IgD-negative memory B cell (primary cell): ENCODE measurements around the gene TBC1D9. TPM values are rescaled to one million over a fixed set of nuclear protein-coding genes. Genes with fewer than 3 reads are reported as not detected.

Experiments
- H3K27ac Mint-ChIP-seq, 3 donors: one replicate each; pipeline ENCODE4 v1.8.0; 2020 to 2022; ENCODE audit warnings: mild to moderate bottlenecking in 3 of 3, mixed read lengths in 3 of 3, moderate library complexity in 1 of 3
- H3K27me3 Mint-ChIP-seq: one replicate; pipeline ENCODE4 v1.8.0; 2021; ENCODE audit warnings: mixed read lengths
- H3K36me3 Mint-ChIP-seq: one replicate; pipeline ENCODE4 v1.8.0; 2020; ENCODE audit warnings: mild to moderate bottlenecking, mixed read lengths
- H3K4me1 Mint-ChIP-seq, 3 donors: one replicate each; pipeline ENCODE4 v1.8.0; 2020 to 2022; ENCODE audit warnings: mixed read lengths in 3 of 3, mild to moderate bottlenecking in 1 of 3
- H3K4me3 Mint-ChIP-seq, 4 donors: one replicate each; pipeline ENCODE4 v1.8.0; 2020 to 2022; ENCODE audit warnings: mild to moderate bottlenecking in 4 of 4, mixed read lengths in 4 of 4, moderate library complexity in 3 of 4
- H3K9me3 Mint-ChIP-seq, 3 donors: one replicate each; pipeline ENCODE4 v1.8.0; 2020 to 2021; ENCODE audit warnings: mixed read lengths in 3 of 3, mild to moderate bottlenecking in 1 of 3
- polyA plus RNA-seq: library from polyadenylated mRNA; unstranded; fragments of 300-500 nt; fragmentation: Illumina TruSeq; gene quantifications from one replicate; pipeline ENCODE4 v1.2.3, GENCODE V29; 2021

TBC1D9 gene
- polyA plus RNA-seq, 1 donor from 2014 or later, result 59.4 TPM

DNA sequence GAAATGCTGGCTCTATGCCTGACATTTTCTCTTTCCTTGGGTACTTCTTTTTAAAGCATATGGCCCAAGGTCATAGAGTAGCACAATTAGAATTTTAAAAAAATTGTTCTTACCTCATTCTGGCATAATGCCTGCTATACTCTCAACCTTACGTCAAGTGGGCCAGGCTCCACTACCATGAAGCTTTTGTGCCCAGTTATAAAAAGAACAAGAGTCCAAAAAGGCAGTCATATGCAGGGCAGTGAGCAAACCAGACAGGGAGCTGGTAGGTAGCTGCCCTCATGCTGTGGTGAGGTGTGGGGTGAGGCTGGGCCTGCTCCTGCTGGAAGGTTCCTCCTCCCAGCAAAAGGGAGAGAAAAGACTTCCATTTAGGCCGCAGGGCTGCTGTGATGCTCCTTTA lies 123.1 kb downstream of the TBC1D9 start:
- Mint-ChIP-seq H3K4me3 (peak overlapping the region in 1 of 4 donors; percentile 10), H3K27ac (no peak overlapping the region), H3K27me3 (no peaks in the 10 kb centered on the region), H3K36me3 (peaks cover 12% of the 10 kb centered on the region), H3K9me3 (no peaks in the 10 kb centered on the region), H3K4me1 (peaks cover 0 to 3% (median 0%) of the 10 kb centered on the region in 3 donors)

DNA sequence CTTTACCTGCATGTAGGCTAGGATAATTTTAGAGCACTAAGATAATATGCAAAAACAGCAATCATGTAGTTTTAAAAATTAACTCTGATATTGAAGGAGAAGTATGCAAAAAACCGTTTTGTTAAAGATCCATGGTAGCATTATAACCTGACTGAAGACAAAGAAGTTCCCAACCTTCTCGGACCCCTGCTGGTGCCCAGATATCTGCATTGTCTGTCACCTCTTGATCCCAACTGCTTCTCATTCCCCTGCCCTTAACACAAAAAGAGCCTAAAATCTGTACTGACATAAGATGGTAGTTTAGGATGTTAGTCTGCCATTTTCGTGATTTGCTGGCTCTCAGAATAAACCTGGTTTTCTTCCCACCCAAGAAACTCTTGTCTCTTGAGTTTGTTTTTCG lies 125.9 kb downstream of the TBC1D9 start:
- peak overlapping the region in 2 of 3 donors; percentile 48 to 71 for H3K27ac Mint-ChIP-seq
- H3K9me3 Mint-ChIP-seq, result no peaks in the 10 kb centered on the region
- no peak overlapping the region for H3K4me3 Mint-ChIP-seq
- H3K36me3 Mint-ChIP-seq, result peaks cover 9% of the 10 kb centered on the region
- H3K4me1 Mint-ChIP-seq, result no peaks in the 10 kb centered on the region
- H3K27me3 Mint-ChIP-seq, result no peaks in the 10 kb centered on the region

DNA sequence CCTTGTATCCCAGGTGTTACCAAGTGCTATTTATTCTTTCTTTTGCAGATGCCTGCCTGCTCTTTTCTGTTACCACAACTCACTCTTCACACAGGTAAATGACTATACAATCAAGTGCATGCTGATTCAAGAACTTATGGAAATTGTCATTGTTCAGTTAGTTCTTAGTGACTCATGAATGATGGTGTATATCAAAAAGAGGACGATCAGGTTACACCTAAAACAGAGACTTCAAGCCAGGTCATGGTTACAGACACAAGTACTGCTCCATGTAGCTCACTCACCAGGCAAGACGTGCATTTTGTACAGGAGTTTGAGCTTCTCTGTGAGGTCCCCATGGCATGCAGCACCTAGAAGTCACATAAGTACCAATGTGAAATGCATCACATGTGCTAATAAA lies 128.2 kb downstream of the TBC1D9 start:
- Mint-ChIP-seq H3K4me1 (no peaks in the 10 kb centered on the region), H3K27me3 (no peaks in the 10 kb centered on the region), H3K9me3 (no peaks in the 10 kb centered on the region), H3K4me3 (no peak overlapping the region), H3K27ac (peak overlapping the region in 2 of 3 donors; percentile 3 to 28), H3K36me3 (peaks cover 6% of the 10 kb centered on the region)

DNA sequence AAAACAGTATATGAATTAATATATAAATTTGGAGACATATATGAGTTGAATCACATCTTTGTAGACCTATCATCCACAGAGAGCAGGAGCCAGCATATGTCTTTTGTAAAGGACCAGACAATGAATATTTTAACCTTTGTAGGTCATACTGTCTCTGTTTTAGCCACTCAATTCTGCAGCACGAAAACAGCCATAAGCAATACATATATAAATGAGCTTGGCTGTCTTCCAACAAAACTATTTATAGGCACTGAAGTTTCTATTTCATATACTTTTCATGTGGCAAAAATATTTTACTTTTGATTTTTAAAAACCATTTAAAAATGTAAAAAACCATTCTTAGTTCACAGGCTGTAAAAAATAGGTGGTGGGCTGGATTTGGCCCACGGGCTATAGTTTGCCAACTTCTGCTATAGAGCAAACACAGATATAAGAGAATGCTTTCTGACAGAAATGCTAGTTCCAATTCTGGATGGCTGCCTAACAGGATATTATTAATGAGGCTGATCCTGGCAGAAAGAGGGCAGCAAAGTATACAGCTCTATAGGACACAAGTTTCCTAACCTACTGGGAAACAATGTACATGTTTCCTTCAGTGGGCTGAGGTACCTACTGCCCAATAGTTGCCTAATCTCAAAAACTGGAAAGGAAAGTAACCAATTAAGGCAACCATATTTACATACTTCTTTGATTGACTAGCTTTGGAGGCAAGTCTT lies 129.4 kb downstream of the TBC1D9 start:
- Mint-ChIP-seq H3K27ac (peak overlapping the region in 1 of 3 donors; percentile 40), H3K9me3 (no peaks in the 10 kb centered on the region), H3K4me1 (no peaks in the 10 kb centered on the region), H3K36me3 (peaks cover 6% of the 10 kb centered on the region), H3K27me3 (no peaks in the 10 kb centered on the region), H3K4me3 (no peak overlapping the region)

DNA sequence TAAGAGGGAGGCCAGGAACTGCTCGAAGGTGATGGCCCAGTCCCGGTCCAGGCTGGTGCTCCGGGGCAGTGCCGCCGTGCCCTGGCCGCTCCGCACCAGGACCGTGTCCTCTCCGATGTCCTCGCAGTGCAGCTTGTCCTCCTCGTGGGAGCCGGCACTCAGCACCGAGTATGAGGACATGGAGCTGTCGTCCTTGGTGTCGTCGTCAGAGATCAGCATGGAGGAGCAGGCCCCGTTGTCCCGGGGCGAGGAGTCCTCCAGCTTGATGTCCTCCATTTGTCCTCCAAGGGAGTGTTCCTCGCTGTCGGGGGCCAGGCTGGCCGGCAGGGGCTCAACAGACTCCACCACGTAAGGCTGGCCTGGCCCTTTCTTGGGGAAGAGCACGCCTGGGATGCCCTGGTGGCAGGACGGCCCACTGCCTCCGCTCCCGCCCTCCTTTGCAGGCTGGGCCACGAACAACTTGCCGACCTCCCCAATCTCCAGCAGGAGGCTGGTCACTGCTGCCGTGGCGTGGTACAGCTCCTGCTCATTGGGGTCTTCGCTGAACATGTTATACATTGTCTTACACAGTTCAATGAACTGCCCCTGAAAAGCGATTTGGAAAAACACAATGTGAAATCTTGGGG lies 133.7 kb downstream of the TBC1D9 start:
- Mint-ChIP-seq H3K4me3 (no peak overlapping the region), H3K27me3 (no peaks in the 10 kb centered on the region), H3K4me1 (peaks cover 0 to 2% (median 2%) of the 10 kb centered on the region in 3 donors), H3K36me3 (peaks cover 5% of the 10 kb centered on the region), H3K9me3 (no peaks in the 10 kb centered on the region), H3K27ac (no peak overlapping the region)

DNA sequence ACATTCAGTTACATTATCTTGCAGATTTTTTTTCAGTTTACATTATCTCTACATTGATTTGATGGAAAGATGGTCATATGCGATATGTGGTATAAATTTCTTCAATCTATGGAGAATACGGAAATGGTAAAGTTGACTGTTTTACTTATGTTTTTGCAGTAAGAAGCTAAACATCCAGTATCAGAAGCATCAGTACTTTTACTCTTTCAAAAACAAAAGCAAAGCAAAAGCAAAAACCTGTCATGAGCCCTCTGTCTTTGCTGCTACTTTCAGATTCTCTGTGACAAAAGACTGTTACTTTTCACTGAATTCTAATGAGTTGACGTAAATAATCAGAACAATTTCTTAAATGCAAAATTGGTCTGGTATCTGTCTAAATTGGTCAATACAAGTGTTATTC lies 135.0 kb downstream of the TBC1D9 start:
- H3K36me3 Mint-ChIP-seq, result peaks cover 3% of the 10 kb centered on the region
- H3K27ac Mint-ChIP-seq, result no peak overlapping the region
- H3K4me3 Mint-ChIP-seq, result no peak overlapping the region
- peaks cover 0 to 2% (median 2%) of the 10 kb centered on the region in 3 donors for H3K4me1 Mint-ChIP-seq
- no peaks in the 10 kb centered on the region for H3K27me3 Mint-ChIP-seq
- H3K9me3 Mint-ChIP-seq, result no peaks in the 10 kb centered on the region

DNA sequence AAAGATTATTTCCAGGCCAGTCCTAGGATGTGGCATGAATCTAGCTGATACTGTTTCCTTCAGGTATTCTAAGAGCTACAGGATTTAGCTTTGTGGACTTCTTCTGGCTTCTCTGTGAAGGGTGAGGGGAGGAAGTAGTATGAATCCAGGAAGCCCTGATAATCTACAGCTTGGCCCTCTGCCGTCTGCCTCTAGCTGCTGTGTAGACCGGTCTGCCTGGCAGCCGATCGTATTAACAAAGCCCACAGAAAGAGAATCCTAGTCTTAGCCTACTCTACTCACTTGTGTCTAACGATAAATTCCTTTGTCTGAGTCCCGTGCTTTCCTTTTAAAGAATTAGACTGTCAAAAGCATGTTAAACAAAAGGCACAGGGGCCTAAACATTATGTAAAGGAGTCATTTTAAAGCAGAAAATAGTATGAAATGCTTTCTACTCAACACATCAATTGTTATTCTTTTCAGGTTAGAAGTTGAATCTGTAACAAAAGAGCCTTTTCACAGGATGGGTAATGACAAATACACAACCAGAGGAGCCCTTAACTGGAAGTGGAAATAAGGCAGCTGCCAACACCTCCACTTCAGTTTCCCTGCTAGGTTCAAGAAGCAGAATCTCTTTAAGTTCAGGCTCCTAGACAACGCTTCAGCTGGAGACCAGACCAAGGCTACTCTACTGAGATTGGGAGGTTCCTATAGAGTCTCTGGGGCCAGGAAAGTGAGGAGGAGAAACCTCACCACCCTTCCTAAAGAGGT lies 138.5 kb downstream of the TBC1D9 start:
- no peak overlapping the region for H3K4me3 Mint-ChIP-seq
- no peaks in the 10 kb centered on the region for H3K27me3 Mint-ChIP-seq
- peaks cover 2 to 4% (median 2%) of the 10 kb centered on the region in 3 donors for H3K4me1 Mint-ChIP-seq
- H3K9me3 Mint-ChIP-seq, result no peaks in the 10 kb centered on the region
- H3K27ac Mint-ChIP-seq, result peak overlapping the region in 1 of 3 donors; percentile 86
- H3K36me3 Mint-ChIP-seq, result no peaks in the 10 kb centered on the region

DNA sequence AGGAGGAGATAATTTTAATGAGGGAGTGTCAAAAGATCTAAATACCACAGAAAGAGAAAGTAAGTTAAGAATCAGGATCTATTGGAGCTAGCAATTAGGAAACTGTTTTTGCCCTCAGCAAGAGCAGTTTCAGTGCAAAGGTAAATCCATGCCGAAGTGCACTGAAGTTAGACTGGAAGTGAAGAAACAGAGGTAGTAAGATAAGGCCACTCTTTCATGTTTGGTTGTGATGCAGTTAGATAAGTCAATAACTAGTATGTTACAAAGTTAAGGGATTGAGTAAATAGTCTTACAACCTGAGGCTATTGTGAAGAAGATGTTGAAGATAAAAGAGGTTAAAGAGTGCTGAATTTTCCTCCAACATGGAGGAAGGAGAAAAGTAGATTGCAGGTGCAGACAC lies 140.7 kb downstream of the TBC1D9 start:
- H3K4me1 Mint-ChIP-seq, result peaks cover 5 to 11% (median 8%) of the 10 kb centered on the region in 3 donors
- no peak overlapping the region for H3K27ac Mint-ChIP-seq
- no peak overlapping the region for H3K4me3 Mint-ChIP-seq
- H3K27me3 Mint-ChIP-seq, result no peaks in the 10 kb centered on the region
- H3K36me3 Mint-ChIP-seq, result no peaks in the 10 kb centered on the region
- no peaks in the 10 kb centered on the region for H3K9me3 Mint-ChIP-seq

DNA sequence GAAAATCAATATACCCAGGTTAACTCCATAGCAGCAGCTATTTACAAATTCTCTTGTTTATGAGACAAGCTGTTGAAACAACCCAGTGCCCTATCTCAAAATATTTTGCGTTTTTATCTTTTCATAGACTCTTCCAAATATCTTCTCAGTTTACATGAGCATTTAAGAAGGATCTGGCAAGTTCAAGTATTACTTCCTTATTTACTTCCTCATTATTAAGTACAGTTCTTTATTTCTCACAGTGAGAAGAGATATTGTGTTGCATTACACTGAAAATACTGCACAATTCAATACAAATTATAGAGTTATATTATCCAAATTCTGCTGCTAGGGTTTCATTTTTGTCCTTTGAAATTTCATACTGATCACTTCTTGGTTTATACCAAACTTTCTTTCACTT lies 143.8 kb downstream of the TBC1D9 start:
- H3K36me3 Mint-ChIP-seq, result no peaks in the 10 kb centered on the region
- H3K27me3 Mint-ChIP-seq, result no peaks in the 10 kb centered on the region
- no peak overlapping the region for H3K27ac Mint-ChIP-seq
- peaks cover 5 to 15% (median 10%) of the 10 kb centered on the region in 3 donors for H3K4me1 Mint-ChIP-seq
- H3K4me3 Mint-ChIP-seq, result no peak overlapping the region
- H3K9me3 Mint-ChIP-seq, result no peaks in the 10 kb centered on the region

DNA sequence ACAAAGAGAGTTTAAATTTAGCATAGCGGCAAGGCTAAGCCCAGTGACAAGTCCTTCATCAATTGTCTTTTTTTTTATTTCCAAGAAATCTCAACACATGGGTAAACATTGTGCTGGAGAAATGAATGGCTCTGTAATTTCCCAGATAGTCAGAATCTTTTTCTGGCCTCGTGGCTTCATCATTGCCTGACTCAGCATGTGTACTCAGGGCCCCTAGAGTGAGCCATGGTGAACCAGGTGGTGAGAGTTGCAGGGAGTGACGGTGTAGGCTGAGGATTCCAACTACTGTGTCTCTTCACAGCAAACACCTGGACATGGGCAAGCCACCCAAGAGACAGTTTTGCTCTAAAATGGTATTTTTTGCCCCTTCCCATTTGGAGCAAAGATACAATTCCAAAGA lies 144.3 kb downstream of the TBC1D9 start:
- Mint-ChIP-seq H3K36me3 (no peaks in the 10 kb centered on the region), H3K4me3 (no peak overlapping the region), H3K4me1 (peaks cover 5 to 15% (median 10%) of the 10 kb centered on the region in 3 donors), H3K27me3 (peaks cover 3% of the 10 kb centered on the region), H3K27ac (no peak overlapping the region), H3K9me3 (no peaks in the 10 kb centered on the region)

DNA sequence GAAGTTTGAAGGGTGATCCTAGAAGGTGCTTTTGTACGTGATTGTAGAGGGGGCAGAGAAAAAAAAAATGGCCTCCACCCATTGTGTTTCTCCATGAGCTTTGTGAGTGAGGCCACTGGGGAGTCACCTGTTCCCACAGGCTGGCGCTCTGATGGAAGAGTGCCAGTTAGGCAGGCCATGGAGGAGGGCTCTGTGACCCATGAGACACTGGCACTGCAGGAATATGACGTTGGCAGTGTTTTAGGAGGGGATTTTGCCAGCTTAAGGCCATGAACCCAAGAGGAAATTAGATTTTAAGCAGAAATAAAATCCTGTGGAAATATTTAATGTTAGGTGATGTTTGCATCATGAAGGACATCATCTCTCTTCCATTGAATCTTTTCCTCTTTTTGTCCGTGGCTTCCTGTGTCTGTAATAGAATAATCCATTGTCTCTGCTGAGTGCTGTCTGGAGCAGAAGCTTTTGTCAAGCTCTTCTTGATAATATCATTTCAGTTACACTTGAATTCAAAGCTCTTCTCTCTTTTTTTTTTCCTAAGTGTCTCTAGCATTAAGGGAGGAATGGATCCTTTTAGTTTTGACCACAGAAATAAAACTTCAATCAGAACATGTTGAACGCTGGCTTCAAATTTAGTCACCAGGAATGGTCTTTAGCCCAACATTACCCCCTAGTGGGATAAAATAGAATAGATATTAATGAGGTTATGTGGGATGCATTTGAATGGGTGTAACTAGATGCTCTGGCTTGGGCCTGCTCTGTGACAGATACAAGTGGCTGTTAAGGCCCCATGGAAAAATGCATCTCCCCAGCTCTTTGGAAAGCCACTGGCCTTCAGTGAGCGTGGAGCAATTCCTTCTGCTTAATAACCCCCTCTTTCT lies 146.4 kb downstream of the TBC1D9 start:
- Mint-ChIP-seq H3K9me3 (no peaks in the 10 kb centered on the region), H3K27ac (peak overlapping the region in 1 of 3 donors; percentile 43), H3K4me1 (peaks cover 5 to 15% (median 10%) of the 10 kb centered on the region in 3 donors), H3K27me3 (peaks cover 5% of the 10 kb centered on the region), H3K36me3 (no peaks in the 10 kb centered on the region), H3K4me3 (no peak overlapping the region)

DNA sequence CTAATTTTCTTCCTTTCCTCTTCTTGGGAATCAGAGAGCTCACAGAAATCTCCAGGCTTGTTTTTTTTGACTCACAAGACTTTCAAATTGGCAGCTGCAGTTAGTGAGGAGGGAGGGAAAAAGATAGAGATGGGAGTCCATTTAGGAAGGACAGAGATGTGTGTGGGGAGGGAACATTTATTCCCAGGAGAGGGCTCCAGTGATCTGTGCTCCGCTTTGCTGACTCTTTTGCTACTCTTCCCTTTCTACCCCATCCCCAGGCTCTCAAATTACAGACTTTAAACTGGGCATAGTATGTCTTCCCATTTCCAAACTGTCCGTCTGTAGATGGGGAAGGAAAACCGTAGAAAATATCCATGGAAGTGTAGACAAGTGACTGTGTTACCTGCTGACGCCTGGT lies 148.3 kb downstream of the TBC1D9 start:
- Mint-ChIP-seq H3K27ac (no peak overlapping the region), H3K4me3 (no peak overlapping the region), H3K4me1 (peaks cover 5 to 13% (median 10%) of the 10 kb centered on the region in 3 donors), H3K9me3 (no peaks in the 10 kb centered on the region), H3K27me3 (peaks cover 9% of the 10 kb centered on the region), H3K36me3 (no peaks in the 10 kb centered on the region)

DNA sequence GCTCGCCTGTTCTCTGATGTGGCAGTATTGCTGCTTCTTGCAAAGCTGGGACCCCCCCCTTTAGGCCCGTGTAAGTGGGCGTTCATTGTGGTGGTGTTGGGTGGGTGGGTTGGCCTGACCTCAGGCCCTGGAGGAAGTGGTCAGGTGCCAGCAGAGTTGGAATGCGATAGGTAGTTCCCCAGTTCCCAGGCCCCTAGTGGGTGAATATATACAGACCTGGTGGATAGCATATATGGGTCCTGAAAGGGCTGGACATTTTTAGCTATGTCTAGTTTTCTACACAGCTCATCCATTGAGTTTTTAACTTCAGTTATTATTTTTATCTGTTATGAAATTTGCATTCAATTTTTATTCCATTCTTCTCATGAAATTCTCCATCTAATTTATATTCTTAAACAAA lies 151.6 kb downstream of the TBC1D9 start:
- H3K4me3 Mint-ChIP-seq, result no peak overlapping the region
- no peaks in the 10 kb centered on the region for H3K36me3 Mint-ChIP-seq
- H3K27ac Mint-ChIP-seq, result no peak overlapping the region
- H3K27me3 Mint-ChIP-seq, result peaks cover 12% of the 10 kb centered on the region
- H3K4me1 Mint-ChIP-seq, result no peaks in the 10 kb centered on the region
- H3K9me3 Mint-ChIP-seq, result no peaks in the 10 kb centered on the region

DNA sequence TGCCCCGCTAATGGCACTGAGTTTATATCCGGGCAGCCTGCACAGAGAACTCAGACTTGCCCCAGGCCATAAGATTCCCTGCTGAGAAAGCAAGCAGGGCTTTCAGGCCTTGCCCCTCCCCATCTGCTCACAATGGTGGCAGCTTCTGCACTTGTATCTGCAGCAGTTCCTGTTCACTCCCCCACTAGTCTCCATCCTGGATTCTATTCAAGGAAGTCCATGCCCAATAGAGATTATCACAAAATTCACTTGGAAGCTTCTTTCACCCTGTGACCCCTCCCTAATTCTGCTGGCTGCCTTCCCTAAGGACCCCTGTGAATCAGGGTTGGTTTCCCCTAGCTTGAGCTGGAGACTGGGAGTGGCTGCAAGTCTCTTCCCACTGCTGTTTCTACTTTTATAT lies 152.9 kb downstream of the TBC1D9 start:
- no peaks in the 10 kb centered on the region for H3K4me1 Mint-ChIP-seq
- no peaks in the 10 kb centered on the region for H3K36me3 Mint-ChIP-seq
- no peak overlapping the region for H3K4me3 Mint-ChIP-seq
- peaks cover 13% of the 10 kb centered on the region for H3K27me3 Mint-ChIP-seq
- no peaks in the 10 kb centered on the region for H3K9me3 Mint-ChIP-seq
- no peak overlapping the region for H3K27ac Mint-ChIP-seq

DNA sequence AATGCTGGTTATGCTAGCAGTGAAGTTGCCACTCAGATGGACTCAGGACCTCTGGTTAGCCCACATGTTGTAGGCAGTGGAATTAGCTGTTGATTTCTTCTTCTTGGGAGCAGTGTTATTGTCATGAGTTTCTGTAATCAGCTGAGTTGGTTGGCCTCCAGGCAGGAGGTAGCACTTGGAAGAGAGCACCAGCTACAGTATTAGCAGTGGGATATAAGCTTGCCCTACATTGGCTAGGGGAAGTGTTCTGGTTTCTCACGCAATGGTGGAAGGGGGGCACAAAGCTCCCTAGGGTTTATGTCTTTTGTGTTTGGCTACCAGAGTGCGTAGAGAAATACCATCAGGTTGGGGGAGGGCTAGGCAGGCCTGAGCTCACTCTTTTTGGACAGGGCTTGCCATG lies 153.5 kb downstream of the TBC1D9 start:
- no peak overlapping the region for H3K27ac Mint-ChIP-seq
- H3K4me1 Mint-ChIP-seq, result no peaks in the 10 kb centered on the region
- no peaks in the 10 kb centered on the region for H3K36me3 Mint-ChIP-seq
- peaks cover 13% of the 10 kb centered on the region for H3K27me3 Mint-ChIP-seq
- no peak overlapping the region for H3K4me3 Mint-ChIP-seq
- H3K9me3 Mint-ChIP-seq, result no peaks in the 10 kb centered on the region
